HepG2 (cell line): ENCODE data around the gene COG5. TPM values are rescaled to one million over a fixed set of nuclear protein-coding genes. Genes with fewer than 3 reads are reported as not detected.

ENCODE experiments used
- ATAC-seq: fragments of 200-7000 bp; cut with Tn5 transposase; 3 replicates; pipeline ENCODE4 v1.9.1; 2020; ENCODE audit warnings: mild to moderate bottlenecking, moderate library complexity
- BruUV-seq: library from RNA; stranded (reverse); fragments of 400-500 nt; replicated peaks from 2 replicates; lab custom pipeline; 2021; lab: Mats Ljungman, UMichigan
- CTCF ChIA-PET: fragments of 300-600 bp; formaldehyde crosslinking; extraction: SDS; loops from one replicate; lab custom pipeline; 2021; ENCODE audit warnings: low total read pairs, inconsistent platforms, low intra/inter-chr PET ratio; lab: Yijun Ruan, JAX
- POLR2A ChIA-PET: fragments of 350-600 bp; sonication (Branson Sonifier 250); formaldehyde crosslinking; loops from one replicate; lab custom pipeline; 2020; ENCODE audit warnings: antibody characterized with exemption, inconsistent platforms; lab: Yijun Ruan, JAX
- DNase-seq: peaks from one replicate; pipeline ENCODE4 v3.0.0-alpha.2; 2015; ENCODE audit warnings: low spot score
- FAIRE-seq: peaks from 3 replicates; lab custom pipeline; 2011; peaks lifted over from hg19 to GRCh38; lab: Jason Lieb, UNC
- H2AFZ ChIP-seq: one replicate; pipeline ENCODE4 v1.6.1; 2011; ENCODE audit warnings: low read length, inconsistent platforms
- H3K27ac ChIP-seq: fragments of 300-600 bp; 3 replicates; pipeline ENCODE4 v1.8.0; 2011; ENCODE audit warnings: mixed run types, mild to moderate bottlenecking, mixed read lengths, low read length, inconsistent platforms; ENCODE audit not compliant: insufficient read depth; ENCODE audit errors: extremely low read length
- H3K27me3 ChIP-seq, 2 experiments: fragments of 200-600 bp in 1 of 2; 2 replicates in 1 of 2; 3 replicates in 1 of 2; pipeline versions ENCODE4 v1.6.0 to v1.8.0; 2011; ENCODE audit warnings: low read length in 2 of 2, mild to moderate bottlenecking in 2 of 2, moderate library complexity in 2 of 2, inconsistent platforms in 1 of 2; ENCODE audit not compliant: insufficient read depth in 2 of 2, control insufficient read depth in 1 of 2
- H3K36me3 ChIP-seq, 2 experiments: fragments of 200-600 bp in 1 of 2; replicated peaks in 1 of 2; 2 replicates in 1 of 2; 3 replicates in 1 of 2; pipeline versions ENCODE4 v1.5.1 to v1.8.0; 2011; ENCODE audit warnings: low read length in 2 of 2, inconsistent platforms in 1 of 2; ENCODE audit not compliant: insufficient read depth in 2 of 2, control insufficient read depth in 1 of 2
- H3K4me1 ChIP-seq: 2 replicates; pipeline ENCODE4 v1.5.1; 2012; ENCODE audit warnings: low read length, inconsistent platforms; ENCODE audit not compliant: insufficient read depth
- H3K4me2 ChIP-seq: 2 replicates; pipeline ENCODE4 v1.6.0; 2011; ENCODE audit warnings: low read depth, low read length, inconsistent platforms
- H3K4me3 ChIP-seq, 3 experiments: fragments of 200-600 bp in 1 of 3; sonication (generic), shearing (Covaris generic) in 1 of 3; replicated peaks in 1 of 3; 2 replicates each; pipeline ENCODE4 v1.5.1; 2011 to 2016; ENCODE audit warnings: low read length in 3 of 3, inconsistent platforms in 2 of 3, low read depth in 2 of 3, mild to moderate bottlenecking in 2 of 3, control low read depth in 1 of 3, mixed read lengths in 1 of 3; ENCODE audit not compliant: insufficient read depth in 1 of 3
- H3K79me2 ChIP-seq: one replicate; pipeline ENCODE4 v1.6.1; 2011; ENCODE audit warnings: low read length, inconsistent platforms; ENCODE audit not compliant: insufficient read depth
- H3K9ac ChIP-seq: 2 replicates; pipeline ENCODE4 v1.6.0; 2011; ENCODE audit warnings: mild to moderate bottlenecking, low read depth, low read length, inconsistent platforms; ENCODE audit not compliant: insufficient read depth
- H3K9me3 ChIP-seq: 2 replicates; pipeline ENCODE4 v1.5.1; 2012; ENCODE audit warnings: mild to moderate bottlenecking, low read length
- H4K20me1 ChIP-seq: 2 replicates; pipeline ENCODE4 v1.6.0; 2011; ENCODE audit warnings: inconsistent platforms, mild to moderate bottlenecking, low read length, moderate library complexity; ENCODE audit not compliant: insufficient read depth
- AKAP8 ChIP-seq: sonication (generic); formaldehyde crosslinking; IDR thresholded peaks from 2 replicates; pipeline ENCODE4 v1.5.1; 2020; ENCODE audit warnings: mild to moderate bottlenecking, missing genetic modification reagents
- ATF5 ChIP-seq: sonication (generic); formaldehyde crosslinking; IDR thresholded peaks from 2 replicates; pipeline ENCODE4 v1.4.0; 2020; ENCODE audit warnings: mild to moderate bottlenecking, low read depth, missing genetic modification reagents
- BCL6 ChIP-seq: IDR thresholded peaks from 2 replicates; pipeline ENCODE4 v1.6.1; 2016; ENCODE audit warnings: missing genetic modification reagents, missing compliant biosample characterization
- DNMT3B ChIP-seq: conservative IDR thresholded peaks from 2 replicates; pipeline ENCODE4 v1.6.1; 2016; ENCODE audit warnings: missing biosample characterization, control low read depth
- KLF9 ChIP-seq: IDR thresholded peaks from 2 replicates; pipeline ENCODE4 v1.6.1; 2016; ENCODE audit warnings: low read depth
- MAFG ChIP-seq: sonication (generic); formaldehyde crosslinking; IDR thresholded peaks from 2 replicates; pipeline ENCODE4 v1.5.1; 2020; ENCODE audit warnings: mild to moderate bottlenecking, missing genetic modification reagents
- MED8 ChIP-seq: sonication (generic); formaldehyde crosslinking; IDR thresholded peaks from 2 replicates; pipeline ENCODE4 v1.8.1; 2023; ENCODE audit warnings: mild to moderate bottlenecking, missing genetic modification reagents; ENCODE audit not compliant: insufficient replicate concordance
- NFE2L2 ChIP-seq: fragments of 150-350 bp; IDR thresholded peaks from 2 replicates; pipeline ENCODE4 v1.6.1; 2014; ENCODE audit warnings: low read length
- PITX1 ChIP-seq: sonication (generic); formaldehyde crosslinking; IDR thresholded peaks from 2 replicates; pipeline ENCODE4 v1.5.1; 2020; ENCODE audit warnings: mild to moderate bottlenecking, missing genetic modification reagents
- ZNF296 ChIP-seq: sonication (generic); formaldehyde crosslinking; conservative IDR thresholded peaks from 2 replicates; pipeline ENCODE4 v1.5.0; 2020; ENCODE audit warnings: mild to moderate bottlenecking, missing genetic modification reagents
- ZNF670 ChIP-seq: sonication (generic); formaldehyde crosslinking; IDR thresholded peaks from 2 replicates; pipeline ENCODE4 v1.8.0; 2022; ENCODE audit warnings: mild to moderate bottlenecking, missing genetic modification reagents, borderline replicate concordance
- ZNF772 ChIP-seq: sonication (generic); formaldehyde crosslinking; IDR thresholded peaks from 2 replicates; pipeline ENCODE4 v1.5.0; 2020; ENCODE audit warnings: mild to moderate bottlenecking, missing genetic modification reagents
- WGBS: methylation state at CpG from one replicate; pipeline ENCODE4 v1.1.6; 2017; ENCODE audit warnings: low lambda C conversion rate; 5-methylcytosine and 5-hydroxymethylcytosine counted together
- in situ Hi-C: cut with HindIII; loops from 2 replicates; pipeline ENCODE4 v1.10.0; 2017; ENCODE audit warnings: low pct_unique_long_range_greater_than_20kb; ENCODE audit not compliant: extremely low pct_ligation_motif_present
- intact Hi-C: fragments of 100-400 bp; cut with micrococcal nuclease; formaldehyde crosslinking; loops from one replicate; pipeline ENCODE4 v1.10.0; 2022; ENCODE audit not compliant: unreplicated experiment
- polyA plus RNA-seq, 8 experiments: library from polyadenylated mRNA; depleted of rRNA in 3 of 8; stranded (reverse) in 7 of 8; unstranded in 1 of 8; fragments of >200 nt; fragmentation: Illumina TruSeq in 4 of 8; extraction: Trizol in 4 of 8; gene quantifications; 2 replicates each; pipeline versions ENCODE4 v1.2.1 to v1.2.3, GENCODE V29; 2011 to 2016; ENCODE audit warnings: low read depth in 4 of 8, missing spikeins in 1 of 8, mixed read lengths in 1 of 8; ENCODE audit not compliant: insufficient read depth in 1 of 8
- total RNA-seq, 5 experiments: library from RNA; depleted of rRNA; stranded (reverse); fragments of >200 nt; fragmentation: Illumina TruSeq; extraction: Trizol; gene quantifications; 2 replicates each; pipeline ENCODE4 v1.2.3, GENCODE V29; 2016; ENCODE audit warnings: low read depth in 1 of 5
- TF ChIP-seq, protein P1 (sequence below): sonication (generic); formaldehyde crosslinking; IDR thresholded peaks from 2 replicates; pipeline ENCODE4 v1.4.0; 2020; ENCODE audit warnings: missing genetic modification reagents

The COG5 gene
- total and polyA plus RNA-seq, 2 of the 13 experiments (the other 11 are each of a cell fraction or from before 2014, with no cell fraction given): 20.4 to 31.3 TPM

- Histone ChIP-seq H3K79me2 (no peaks in the 10 kb centered on the region), H3K9ac (no peak overlapping the region), H3K4me2 (no peak overlapping the region), H3K27ac (no peak overlapping the region), H3K27me3 (no peaks in the 10 kb centered on the region; a peak in 1 of 5 replicates), H2AFZ (no peak overlapping the region), H3K4me1 (no peaks in the 10 kb centered on the region), H4K20me1 (no peaks in the 10 kb centered on the region), H3K4me3 (no peak overlapping the region), H3K9me3 (no peaks in the 10 kb centered on the region), H3K36me3 (no peaks in the 10 kb centered on the region)
- FAIRE-seq (no peak), ATAC-seq (no peak), DNase-seq (no peak)
- no peak for TF ChIP-seq DNMT3B (CRISPR knock-in tag)
- TF ChIP-seq, protein P1, sequence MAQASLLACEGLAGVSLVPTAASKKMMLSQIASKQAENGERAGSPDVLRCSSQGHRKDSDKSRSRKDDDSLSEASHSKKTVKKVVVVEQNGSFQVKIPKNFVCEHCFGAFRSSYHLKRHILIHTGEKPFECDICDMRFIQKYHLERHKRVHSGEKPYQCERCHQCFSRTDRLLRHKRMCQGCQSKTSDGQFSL (CRISPR knock-in tag): no peak
- ChIA-PET POLR2A (no interaction called here), CTCF (no interaction called here)
- 45% methylated on average over 2 of the region's 2 CpGs for WGBS
- intact Hi-C loops: loop anchor here (10.0 kb wide), 1 partner anchor 879 kb away; the partner anchor contains the start of gene NAMPT
- in situ Hi-C loops: no loop called here
- no TSS peak for BruUV-seq
Observed at GRCh38 chr7:107164092-107164491, 399.6 kb downstream of the COG5 start.

- BruUV-seq: no TSS peak
- Histone ChIP-seq H3K79me2 (no peaks in the 10 kb centered on the region), H3K9ac (no peak overlapping the region), H4K20me1 (no peaks in the 10 kb centered on the region), H3K27me3 (peaks cover 0 to 2% of the 10 kb centered on the region in 2 experiments; a peak in 1 of 5 replicates), H3K4me2 (no peak overlapping the region; the same call in 1 of the 2 replicates), H3K9me3 (no peaks in the 10 kb centered on the region), H3K4me1 (peaks cover under 1% of the 10 kb centered on the region; the same call in 1 of the 2 replicates), H2AFZ (no peak overlapping the region), H3K4me3 (no peak overlapping the region), H3K36me3 (no peaks in the 10 kb centered on the region), H3K27ac (no peak overlapping the region)
- DNase-seq (no peak), FAIRE-seq (no peak), ATAC-seq (no peak)
- TF ChIP-seq ATF5 (no peak), ZNF670 (CRISPR knock-in tag) (no peak), ZNF772 (no peak), NFE2L2 (no peak), MED8 (CRISPR knock-in tag) (no peak), KLF9 (no peak), ZNF296 (CRISPR knock-in tag) (no peak), BCL6 (CRISPR knock-in tag) (no peak), AKAP8 (no peak), PITX1 (no peak), MAFG (CRISPR knock-in tag) (no peak)
- in situ Hi-C loops (no loop called here), intact Hi-C loops (loop anchor here (10.0 kb wide), 1 partner anchor 878 kb away; the partner anchor contains the start of gene NAMPT)
- ChIA-PET CTCF (no interaction called here), POLR2A (no interaction called here)
- 3% methylated on average over 5 of the region's 5 CpGs for WGBS
Observed at GRCh38 chr7:107162475-107162874, 401.2 kb downstream of the COG5 start.
